Gastroesophageal sphincter (tissue), 3 donors: ENCODE data around the gene JAK3.

Source experiments
- POLR2A ChIP-seq, 2 donors: fragments of 450-650 bp; IDR thresholded peaks; one replicate each; pipeline ENCODE4 v1.6.1; 2017; ENCODE audit warnings: antibody characterized with exemption in 2 of 2, mild to moderate bottlenecking in 2 of 2, moderate library complexity in 1 of 2
- TF ChIP-seq, protein P1 (sequence below), 4 experiments: fragments of 200-600 bp in 2 of 4; fragments of 450-650 bp in 2 of 4; sonication (generic) in 1 of 4; IDR thresholded peaks; one replicate each; pipeline ENCODE4 v1.5.1; 2017 to 2019; ENCODE audit warnings: antibody characterized with exemption in 4 of 4, mild to moderate bottlenecking in 2 of 4, moderate library complexity in 2 of 4

DNA sequence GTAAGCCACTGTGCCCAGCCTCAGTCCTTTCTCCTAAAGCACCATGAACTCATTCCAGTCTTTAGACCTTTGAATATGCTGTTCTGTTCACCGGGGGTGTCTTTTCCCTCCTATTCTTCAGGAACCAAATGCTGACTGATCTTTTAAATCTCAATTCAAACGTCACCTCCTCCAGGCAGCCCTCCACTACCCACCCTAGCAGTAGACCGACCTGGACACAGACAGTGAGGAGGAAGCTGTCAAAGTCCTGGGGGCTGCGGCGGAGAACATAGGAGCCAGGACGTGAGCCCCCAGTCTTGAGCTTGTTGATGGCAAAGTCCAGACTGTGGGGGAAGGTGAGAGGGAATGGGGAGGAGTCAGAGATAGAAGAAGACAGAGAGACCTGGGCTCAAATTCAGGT lies 7.8 kb downstream of the JAK3 start:
- TF ChIP-seq POLR2A (IDR thresholded peaks at IDR 0.05): no peak
- TF ChIP-seq, protein P1, sequence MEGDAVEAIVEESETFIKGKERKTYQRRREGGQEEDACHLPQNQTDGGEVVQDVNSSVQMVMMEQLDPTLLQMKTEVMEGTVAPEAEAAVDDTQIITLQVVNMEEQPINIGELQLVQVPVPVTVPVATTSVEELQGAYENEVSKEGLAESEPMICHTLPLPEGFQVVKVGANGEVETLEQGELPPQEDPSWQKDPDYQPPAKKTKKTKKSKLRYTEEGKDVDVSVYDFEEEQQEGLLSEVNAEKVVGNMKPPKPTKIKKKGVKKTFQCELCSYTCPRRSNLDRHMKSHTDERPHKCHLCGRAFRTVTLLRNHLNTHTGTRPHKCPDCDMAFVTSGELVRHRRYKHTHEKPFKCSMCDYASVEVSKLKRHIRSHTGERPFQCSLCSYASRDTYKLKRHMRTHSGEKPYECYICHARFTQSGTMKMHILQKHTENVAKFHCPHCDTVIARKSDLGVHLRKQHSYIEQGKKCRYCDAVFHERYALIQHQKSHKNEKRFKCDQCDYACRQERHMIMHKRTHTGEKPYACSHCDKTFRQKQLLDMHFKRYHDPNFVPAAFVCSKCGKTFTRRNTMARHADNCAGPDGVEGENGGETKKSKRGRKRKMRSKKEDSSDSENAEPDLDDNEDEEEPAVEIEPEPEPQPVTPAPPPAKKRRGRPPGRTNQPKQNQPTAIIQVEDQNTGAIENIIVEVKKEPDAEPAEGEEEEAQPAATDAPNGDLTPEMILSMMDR (IDR thresholded peaks at IDR 0.05): no peak
